Cardiac septum (tissue), 1 donor: ENCODE data around the gene VAT1L. TPM values are rescaled to one million over a fixed set of nuclear protein-coding genes. Genes with fewer than 3 reads are reported as not detected.

Experiments used
- DNase-seq: peaks from one replicate; pipeline ENCODE4 v3.0.0-alpha.2; 2020; ENCODE audit warnings: low spot score
- intact Hi-C: fragments of 100-400 bp; cut with DNase I; formaldehyde crosslinking; loops from one replicate; pipeline ENCODE4 v1.14.0; 2022
- total RNA-seq: library from RNA; stranded (reverse); fragmentation: NEBNext Ultra II Directional; extraction: Animal tissue kit (Norgen Biotek cat#: 25700); gene quantifications from one replicate; pipeline ENCODE4 v1.2.1, GENCODE V29; 2021
- donor health status: DM: no; HTN: no; CAD: no.

VAT1L gene
- total RNA-seq, 1 donor from 2014 or later = 49.4 TPM

DNA sequence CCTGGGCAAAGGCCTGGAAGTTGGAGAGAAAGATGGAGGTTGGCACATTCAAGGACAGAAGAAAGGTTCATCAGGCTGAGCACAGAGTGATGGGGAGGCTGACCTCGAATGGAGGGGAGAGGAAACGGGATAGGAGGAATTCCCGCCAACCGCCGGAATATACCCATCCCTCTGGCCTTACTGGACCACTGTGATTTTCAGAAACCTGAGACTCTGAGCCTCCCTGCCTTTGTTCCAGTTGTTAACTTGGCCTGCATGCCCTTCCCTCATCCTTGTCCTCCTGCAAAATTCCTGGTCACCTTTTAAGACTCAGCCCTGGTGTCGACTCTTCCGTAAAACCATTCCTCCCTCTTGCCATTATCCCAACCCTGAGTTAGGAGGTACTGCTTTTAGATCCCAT lies 107.6 kb downstream of the VAT1L start:
- no peak for DNase-seq
- intact Hi-C loops = no loop called here

DNA sequence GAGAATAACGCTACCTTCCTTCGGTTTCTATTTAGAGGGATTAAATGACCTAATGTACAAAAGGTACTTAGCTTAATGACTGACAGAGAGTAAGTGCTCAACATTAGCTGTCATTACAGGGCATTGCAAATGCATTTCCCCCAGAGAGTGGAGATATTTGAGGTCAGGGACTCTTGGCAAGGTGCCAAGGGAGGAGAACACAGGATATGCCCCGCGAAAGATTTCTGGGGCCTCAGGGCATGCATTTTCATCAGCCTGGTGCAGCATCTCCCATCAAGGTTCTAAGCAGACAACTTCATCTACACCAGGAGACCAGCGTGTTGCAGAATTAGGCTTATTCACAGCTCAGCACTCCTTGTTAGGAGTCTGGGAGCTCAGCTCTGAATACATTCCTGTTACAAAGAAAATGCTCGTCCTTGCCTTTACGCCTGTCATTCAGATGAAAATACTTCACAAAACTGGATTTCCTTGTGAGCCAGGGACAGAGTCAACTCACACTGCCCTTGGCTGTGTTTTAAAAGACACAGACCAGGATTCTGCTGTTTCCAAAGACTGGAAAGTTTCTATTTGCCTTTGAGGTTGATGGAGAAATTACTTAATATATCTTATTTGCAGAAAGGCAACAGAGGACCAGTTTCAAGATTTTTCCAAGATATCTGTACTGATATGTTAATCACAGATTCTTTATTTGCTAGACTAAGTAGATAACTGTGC lies 108.2 kb downstream of the VAT1L start:
- DNase-seq = no peak
- intact Hi-C loops = no loop called here

DNA sequence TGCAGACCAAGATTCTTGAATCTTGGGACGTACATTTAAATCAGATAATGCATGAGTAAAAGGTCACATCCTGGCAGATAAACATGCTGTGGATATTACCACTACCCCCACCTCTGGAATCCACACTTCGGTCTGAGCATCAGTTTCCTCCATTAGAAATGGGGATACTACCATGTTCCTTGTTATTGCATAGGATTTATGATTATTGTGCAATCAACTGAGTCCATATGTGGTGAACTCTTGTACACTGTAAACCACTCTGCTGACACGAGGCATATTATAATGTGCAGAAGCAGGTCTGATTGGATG lies 108.7 kb downstream of the VAT1L start:
- intact Hi-C loops = no loop called here
- no peak for DNase-seq

DNA sequence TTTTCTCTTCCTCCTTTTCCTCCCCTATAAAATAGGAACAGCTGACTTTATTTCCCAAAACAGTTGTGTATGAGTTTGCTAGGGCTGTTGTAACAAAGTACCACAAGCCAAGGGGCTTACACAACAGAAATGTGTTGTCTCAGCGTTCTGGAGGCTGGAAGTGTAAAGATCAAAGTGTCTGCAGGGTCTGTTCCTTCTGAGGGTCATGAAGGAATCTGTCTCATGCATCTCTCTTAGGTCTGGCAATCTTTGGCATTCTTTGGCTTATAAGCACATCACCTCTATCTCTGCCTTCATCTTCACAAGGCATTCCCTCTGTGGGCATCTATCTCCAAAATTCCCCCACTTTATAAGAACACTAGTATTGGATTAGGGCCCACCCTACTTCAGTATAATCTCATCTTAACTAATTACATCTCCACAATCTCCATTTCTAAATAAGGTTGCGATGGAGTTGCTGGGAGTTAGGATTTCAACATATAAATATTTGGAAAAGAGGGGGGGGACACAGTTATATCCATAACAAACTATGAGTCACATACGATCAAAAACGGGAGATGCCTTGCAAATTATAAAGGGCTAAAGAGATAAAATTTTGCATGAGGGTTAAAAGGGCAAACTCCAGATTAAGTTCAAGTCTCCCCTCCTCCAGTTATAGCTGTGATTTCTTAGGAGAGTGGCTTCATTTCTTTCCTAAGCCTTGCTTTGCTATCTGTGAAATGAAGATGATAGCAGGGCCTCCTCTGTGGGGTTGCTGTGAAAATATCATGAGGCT lies 109.7 kb downstream of the VAT1L start:
- DNase-seq = no peak
- intact Hi-C loops = no loop called here

DNA sequence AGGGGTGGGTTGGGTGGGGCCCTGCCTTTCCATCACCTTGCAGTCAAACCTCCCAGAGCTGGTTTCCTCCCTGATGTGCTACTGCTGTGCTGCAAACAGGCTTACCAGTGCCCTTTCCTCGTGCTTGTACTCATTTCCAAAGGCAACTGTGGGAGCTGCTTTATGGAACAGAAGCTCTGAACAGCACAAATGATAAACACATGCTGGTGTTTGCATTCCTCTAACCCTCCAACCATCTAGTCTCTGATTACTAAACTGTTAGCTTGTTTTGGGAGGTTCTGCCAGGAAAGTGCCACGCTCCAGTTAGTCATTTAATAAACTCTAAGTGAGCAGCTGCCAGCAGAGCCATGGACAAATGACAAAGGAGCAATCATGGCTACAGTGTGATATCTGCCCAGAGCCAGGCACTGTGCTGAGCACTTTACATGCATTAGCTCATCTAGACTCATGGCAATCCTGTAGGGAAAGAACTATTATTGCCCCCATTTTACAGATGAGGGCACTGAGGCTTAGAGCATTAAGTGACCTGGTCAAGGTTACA lies 110.4 kb downstream of the VAT1L start:
- DNase-seq = no peak
- intact Hi-C loops = no loop called here

DNA sequence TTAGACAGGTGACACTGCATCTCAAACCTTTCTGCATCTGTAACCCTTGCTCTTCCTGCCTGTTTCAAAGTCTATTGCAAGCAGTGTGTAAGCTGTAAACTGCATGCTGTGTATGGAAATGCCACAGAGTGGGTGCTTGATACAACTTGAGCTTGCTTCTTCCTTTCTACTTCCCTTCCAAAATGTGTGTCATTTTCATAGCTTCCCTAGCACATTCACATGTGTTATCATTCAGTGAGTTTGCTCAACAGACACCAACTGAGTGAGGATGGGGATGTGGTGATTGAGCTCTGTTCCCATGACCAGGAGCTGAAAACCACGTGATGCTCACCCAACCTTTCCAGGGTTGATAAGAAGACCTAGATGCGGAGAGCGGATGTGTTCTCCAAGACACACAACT lies 111.1 kb downstream of the VAT1L start:
- DNase-seq = no peak
- intact Hi-C loops = no loop called here

DNA sequence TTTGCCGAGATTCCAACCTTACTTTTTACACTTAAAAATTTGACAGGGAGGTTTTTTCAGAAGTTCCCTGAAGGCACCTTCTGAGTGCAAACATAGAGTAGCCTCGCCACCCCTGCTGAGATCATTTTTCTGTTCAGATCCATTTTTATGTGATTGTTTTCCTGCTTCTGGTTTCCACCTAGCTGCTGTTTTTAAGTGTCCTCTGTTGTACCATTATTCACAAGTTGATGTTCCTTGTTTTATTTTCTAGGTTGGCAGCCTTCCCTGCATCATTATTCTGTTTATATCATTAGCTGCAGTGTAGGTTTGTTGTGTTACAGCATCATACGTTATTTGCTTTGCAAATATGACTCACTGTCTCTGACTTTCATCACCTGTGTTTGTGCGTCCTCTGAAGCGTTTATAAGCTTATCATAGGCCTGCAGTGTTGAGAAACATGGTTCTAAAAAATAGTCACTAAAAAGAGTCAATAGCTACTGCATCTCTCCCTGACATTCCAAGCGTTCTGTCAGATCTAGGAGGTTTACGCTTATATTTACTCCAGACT lies 117.1 kb downstream of the VAT1L start:
- intact Hi-C loops = no loop called here
- DNase-seq = no peak

DNA sequence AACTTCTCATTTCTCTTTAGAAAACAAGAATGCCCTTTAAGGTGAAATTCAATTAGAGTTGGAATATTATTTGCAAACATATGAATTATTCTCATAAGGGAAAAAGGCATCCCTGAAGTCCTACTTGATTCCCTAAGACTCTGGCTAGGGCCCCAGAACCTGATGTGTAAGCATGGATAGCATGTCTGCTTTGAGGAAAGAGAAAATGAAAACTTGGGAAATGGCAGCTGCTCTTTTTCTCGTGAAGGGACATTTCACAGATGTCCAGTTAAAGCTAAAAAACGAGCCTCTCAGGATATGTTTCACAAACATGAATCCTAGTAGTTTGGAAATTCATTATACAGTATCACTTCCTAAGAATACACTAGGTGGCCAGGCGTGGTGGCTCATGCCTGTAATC lies 121.7 kb downstream of the VAT1L start:
- DNase-seq = no peak
- intact Hi-C loops = no loop called here

DNA sequence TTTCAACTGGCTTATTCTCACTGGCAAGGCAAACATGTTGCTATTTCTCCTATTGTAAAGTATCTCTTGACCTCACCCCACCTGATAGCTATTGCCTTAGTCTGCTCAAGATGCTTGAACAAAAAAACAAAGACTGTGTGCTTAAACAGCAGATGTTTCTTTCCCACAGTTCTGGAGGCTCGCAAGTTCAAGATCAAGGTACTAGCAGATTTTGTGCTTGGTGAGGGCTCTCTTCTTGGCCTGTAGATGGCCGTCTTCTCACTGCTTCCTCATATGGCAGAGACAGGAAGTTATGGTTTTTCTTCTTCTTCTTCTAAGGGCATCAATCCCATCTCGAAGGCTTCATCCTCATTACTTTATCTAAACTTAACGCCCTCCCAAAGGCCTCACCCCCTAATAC lies 124.3 kb downstream of the VAT1L start:
- intact Hi-C loops = no loop called here
- DNase-seq = no peak

DNA sequence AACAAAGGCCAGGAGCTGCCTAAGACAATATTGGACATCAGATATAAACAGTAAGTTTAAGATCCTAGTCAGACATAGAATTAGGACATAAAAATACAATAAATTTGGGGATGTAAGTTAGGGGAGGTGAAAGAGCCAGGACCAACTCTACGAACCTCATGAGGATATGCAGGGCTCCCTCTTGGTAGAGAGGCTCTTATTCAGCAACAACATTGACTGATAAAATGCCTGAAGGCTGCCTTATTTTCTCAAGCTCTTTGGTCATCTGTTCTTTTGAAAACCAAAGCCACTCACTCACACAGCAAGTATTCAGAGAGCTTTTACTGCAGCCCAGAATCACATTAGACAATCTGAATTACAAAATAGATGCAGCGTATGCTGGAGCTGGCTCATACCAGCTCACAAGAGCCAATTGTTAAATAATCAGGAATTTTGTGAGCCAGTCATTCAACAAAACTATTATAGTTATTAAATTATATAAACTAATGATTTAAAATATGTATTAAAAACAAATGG lies 125.4 kb downstream of the VAT1L start:
- no peak for DNase-seq
- intact Hi-C loops = no loop called here

DNA sequence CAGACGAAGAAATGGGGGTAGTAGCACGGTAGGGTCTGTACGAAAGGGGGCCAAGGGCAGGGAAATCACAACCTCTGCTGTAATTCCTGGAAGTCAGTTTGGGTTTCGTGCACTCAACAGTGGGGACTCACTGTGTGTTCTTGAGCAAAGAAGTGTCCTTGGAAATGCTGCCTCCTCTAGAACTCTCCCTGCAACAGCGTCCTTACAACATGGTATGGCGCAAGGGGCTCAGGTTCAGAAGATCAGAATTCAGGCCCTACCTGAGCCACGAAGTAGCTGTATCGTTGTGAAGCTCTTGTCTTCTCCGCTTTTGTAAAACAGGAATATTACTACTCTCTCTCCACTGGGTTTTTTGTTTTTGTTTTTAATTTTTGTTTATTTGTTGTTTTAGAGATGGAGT lies 127.7 kb downstream of the VAT1L start:
- intact Hi-C loops = no loop called here
- DNase-seq = no peak

DNA sequence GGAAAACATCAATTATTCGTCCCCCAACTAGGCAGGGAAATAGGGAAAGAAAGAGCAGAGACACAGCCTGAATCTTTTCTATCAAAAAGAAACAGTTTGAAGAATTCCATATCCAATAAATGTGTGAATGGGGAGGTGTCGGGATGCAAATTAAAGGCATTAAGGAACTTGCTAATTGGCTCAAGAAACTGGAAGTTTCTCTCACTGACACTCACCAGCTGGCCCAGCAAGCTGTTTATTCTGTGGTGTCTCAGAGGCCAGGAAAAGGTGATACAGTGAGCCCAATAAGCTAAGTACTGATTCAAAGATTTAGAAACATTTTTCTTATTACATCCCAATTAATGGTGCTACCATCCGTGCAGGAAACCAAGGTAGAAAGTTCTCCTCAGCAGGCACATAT lies 129.6 kb downstream of the VAT1L start:
- DNase-seq = no peak
- intact Hi-C loops = no loop called here

DNA sequence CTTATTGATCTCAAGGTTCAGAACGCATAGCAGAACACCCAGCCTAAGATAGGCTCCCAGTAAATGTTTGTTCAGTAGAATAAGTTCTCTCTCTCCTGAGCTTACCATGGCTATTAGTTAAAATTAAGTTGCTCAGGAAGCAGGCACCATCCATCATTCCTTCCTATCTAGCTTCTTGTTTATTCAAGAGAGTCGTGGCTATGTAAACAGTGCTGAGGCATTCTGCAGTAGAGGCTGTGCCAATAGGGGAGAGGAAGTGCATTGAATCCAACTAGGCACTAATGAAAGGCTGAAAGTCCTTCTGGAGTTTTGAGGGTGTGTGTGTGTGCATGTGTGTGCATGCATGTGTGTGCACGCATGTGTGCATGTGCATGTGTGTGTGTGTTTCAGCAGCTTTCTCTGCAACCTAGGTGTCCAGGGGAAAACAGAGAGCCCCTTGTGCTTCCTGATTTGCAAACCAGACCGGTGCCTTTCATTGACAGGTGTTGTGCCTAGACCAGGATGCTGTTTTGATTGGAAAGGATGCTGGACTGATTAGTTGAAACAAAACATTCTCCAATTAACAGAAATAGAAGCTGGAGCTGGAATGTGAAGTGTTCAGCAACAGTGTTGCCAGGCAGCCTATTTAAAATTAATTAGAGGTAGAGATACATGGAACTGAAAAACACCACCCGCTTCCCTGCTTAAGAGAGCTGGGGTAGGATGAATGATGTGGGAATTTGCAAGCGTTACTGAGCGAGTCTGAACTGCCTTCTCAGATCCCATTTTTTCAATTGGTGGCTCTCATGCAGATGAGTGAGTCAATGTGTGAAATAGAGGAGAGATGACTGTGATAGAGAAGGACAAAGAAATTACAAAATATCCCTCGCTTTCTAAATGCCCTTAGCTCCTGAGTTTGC lies 130.7 kb downstream of the VAT1L start:
- intact Hi-C loops = no loop called here
- DNase-seq = no peak

DNA sequence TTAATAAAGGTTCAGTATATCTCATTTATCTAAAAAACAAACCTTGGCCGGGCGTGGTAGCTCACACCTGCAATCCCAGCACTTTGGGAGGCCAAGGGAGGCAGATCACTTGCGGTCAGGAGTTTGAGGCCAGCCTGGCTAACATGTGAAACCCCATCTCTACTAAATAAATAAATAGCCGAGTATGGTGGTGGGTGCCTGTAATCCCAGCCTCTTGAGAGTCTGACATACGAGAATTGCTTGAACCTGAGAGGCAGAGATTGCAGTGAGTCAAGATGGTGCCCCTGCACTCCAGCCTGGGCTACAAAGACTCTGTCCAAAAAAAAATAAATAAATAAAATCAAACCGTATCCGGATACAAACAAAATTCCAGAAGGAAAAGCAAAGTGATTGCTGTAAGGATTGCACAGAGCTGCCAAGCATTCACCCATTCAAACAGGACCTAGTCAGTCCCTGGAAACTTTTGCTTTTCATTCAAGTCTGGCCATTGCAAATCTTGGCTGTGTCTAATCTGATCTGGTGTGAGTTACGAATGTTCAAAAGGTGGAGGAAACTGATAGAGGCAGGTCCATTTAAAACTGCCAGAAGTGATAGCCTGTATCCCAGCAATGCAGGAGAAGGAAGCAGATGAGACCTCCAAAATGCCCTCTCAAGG lies 131.5 kb downstream of the VAT1L start:
- intact Hi-C loops = no loop called here

DNA sequence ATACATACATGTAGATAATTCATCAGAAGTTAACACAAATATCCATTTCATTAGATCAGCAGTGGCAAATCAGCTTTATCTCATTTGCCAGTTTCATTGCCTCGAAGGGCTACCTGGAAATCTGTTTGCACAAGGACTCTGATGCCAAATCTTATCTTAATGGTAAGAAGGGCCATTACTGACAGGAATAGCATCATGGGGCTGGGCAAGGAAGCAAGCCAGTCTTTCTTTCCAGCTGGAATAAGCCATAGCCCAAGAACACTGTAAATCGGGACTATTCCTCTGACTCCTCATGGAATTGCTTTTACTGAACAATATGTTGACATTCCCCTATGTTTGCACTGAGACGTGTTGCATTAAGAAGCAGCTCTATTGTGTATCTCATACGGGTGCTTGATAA lies 132.6 kb downstream of the VAT1L start:
- intact Hi-C loops = no loop called here
- DNase-seq = no peak

More for the DNA sequence above, 131.5 kb downstream of the VAT1L start:
- DNase-seq = no peak

DNA sequence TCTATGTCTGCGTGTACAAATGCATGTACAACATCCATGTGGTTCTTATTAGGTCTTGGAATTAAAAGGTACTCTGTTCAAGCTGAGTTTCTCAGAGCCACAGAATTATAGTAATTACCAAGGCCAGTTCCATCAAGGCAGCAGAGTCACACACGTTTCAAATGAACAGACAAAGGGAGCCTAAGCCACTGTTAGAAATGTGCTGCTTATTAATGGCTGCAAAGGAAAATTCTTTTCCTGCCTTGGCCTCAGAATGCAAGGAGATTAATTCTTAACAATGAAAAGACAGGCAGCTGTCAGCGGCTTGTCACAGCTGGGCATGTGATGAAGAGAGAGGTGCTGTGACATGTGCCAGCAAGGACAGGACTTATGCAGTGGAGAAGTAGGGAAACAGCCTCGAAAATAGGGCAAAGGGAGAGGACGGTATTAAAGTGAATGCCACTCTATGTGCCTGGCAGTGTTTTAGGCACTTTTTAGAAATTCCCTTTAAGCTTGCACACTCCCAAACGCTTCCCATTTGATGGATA lies 133.9 kb downstream of the VAT1L start:
- intact Hi-C loops = no loop called here

DNA sequence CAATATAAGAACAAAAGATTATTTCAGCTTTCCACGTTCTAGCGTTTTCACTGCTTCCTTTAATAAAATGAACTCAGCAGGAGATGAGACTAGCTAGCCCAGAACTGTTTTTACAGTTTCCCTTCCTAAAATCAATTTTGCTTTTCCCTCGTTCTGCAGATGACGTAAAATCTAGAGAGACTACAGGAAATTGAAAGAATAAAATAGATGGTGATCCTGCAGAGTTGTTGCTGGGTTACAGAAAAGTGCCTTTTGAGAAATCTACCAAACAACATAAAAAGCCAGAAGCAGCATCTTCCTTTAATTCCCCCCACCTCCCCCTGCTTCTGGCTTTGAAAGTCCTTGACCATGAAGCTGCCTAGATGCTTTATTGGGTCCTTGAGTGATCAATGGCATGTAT lies 137.2 kb downstream of the VAT1L start:
- no peak for DNase-seq
- intact Hi-C loops = no loop called here

More for the DNA sequence above, 133.9 kb downstream of the VAT1L start:
- no peak for DNase-seq

DNA sequence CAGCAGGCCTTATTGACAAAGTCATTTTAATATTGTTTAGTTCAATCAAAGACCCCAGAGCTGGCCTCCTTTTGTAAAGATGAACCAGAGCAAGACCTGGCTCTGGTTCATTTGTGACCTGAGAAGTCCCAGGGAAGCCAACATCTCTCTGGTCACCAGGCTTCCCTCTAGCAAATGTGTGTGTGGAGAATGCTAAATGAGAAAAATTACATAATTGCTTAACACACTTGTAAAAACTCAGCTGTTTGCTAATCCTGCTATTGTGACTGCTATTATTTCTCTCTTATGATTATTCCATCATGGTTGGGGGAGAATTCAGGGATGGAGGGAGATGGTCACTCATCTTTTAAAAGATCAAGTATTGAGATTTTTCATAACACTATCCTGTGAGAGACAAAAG lies 139.7 kb downstream of the VAT1L start:
- DNase-seq = no peak
- intact Hi-C loops = no loop called here

DNA sequence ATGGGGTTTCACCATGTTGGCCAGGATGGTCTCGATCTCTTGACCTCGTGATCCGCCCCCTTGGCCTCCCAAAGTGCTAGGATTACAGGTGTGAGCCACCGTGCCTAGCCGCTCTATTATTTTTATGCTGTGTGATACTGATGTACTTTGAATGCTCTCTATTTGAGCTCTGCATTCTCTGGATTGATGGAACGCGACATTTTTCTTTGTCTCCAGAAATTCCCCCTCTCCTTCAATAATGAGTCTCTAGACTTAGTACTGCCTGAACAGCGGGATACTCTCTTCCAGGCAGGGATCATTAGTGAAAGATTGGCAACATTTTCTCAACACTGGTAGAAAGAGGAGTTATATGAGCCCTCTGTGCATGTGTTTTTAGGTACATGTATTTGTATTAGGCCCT lies 140.6 kb downstream of the VAT1L start:
- intact Hi-C loops = no loop called here
- no peak for DNase-seq
